K562 (cell line): Measurements from ENCODE around the gene NT5DC2. TPM values are rescaled to one million over a fixed set of nuclear protein-coding genes. Genes with fewer than 3 reads are reported as not detected.

ENCODE experiments used
- ATAC-seq: fragments of 200-7000 bp; cut with Tn5 transposase; 3 replicates; pipeline ENCODE4 v1.9.1; 2020; ENCODE audit warnings: moderate library complexity
- BruUV-seq: library from RNA; stranded (reverse); fragments of 400-500 nt; replicated peaks from 2 replicates; lab custom pipeline; 2021; lab: Mats Ljungman, UMichigan
- CTCF ChIA-PET: fragments of 300-600 bp; formaldehyde crosslinking; extraction: SDS; loops from one replicate; lab custom pipeline; 2021; ENCODE audit warnings: low intra/inter-chr PET ratio; lab: Yijun Ruan, JAX
- POLR2A ChIA-PET: fragments of 300-600, 350-650 bp; sonication (Branson Sonifier 250); formaldehyde crosslinking; extraction: SDS; loops from one replicate; lab custom pipeline; 2021; ENCODE audit warnings: antibody characterized with exemption, inconsistent platforms; lab: Yijun Ruan, JAX
- DNase-seq, 4 experiments: peaks; one replicate each; pipeline versions ENCODE4 v3.0.0 to v3.0.0-alpha.2; 2011 to 2018; ENCODE audit warnings: low spot score in 3 of 4, mixed read lengths in 3 of 4; ENCODE audit errors: extremely low read depth in 1 of 4
- FAIRE-seq: peaks from 2 replicates; lab custom pipeline; 2011; peaks lifted over from hg19 to GRCh38; lab: Jason Lieb, UNC
- H2AFZ ChIP-seq: 2 replicates; pipeline ENCODE4 v1.6.0; 2011; ENCODE audit warnings: low read depth, low read length, control low read depth, inconsistent platforms
- H3K27ac ChIP-seq: fragments of 200-600 bp; 3 replicates; pipeline ENCODE4 v1.8.0; 2011; ENCODE audit warnings: low read depth, mild to moderate bottlenecking, control low read depth, inconsistent platforms, low read length, moderate library complexity, mixed read lengths; ENCODE audit errors: extremely low read depth
- H3K27me3 ChIP-seq, 2 experiments: fragments of 300-600 bp in 1 of 2; 2 replicates in 1 of 2; 3 replicates in 1 of 2; pipeline versions ENCODE4 v1.6.0 to v1.8.0; 2011; ENCODE audit warnings: inconsistent platforms in 2 of 2, low read length in 2 of 2, mild to moderate bottlenecking in 1 of 2, mixed read lengths in 1 of 2, moderate library complexity in 1 of 2; ENCODE audit not compliant: control insufficient read depth in 2 of 2, insufficient read depth in 2 of 2
- H3K36me3 ChIP-seq: fragments of 300-600 bp; 3 replicates; pipeline ENCODE4 v1.8.0; 2011; ENCODE audit warnings: mild to moderate bottlenecking, low read length, inconsistent platforms; ENCODE audit not compliant: control insufficient read depth, insufficient read depth
- H3K4me1 ChIP-seq, 2 experiments: fragments of 200-600 bp in 1 of 2; replicated peaks in 1 of 2; 2 replicates in 1 of 2; 3 replicates in 1 of 2; pipeline versions ENCODE4 v1.5.1 to v1.8.0; 2011; ENCODE audit warnings: inconsistent platforms in 2 of 2, low read length in 2 of 2, mild to moderate bottlenecking in 1 of 2, mixed read lengths in 1 of 2, moderate library complexity in 1 of 2; ENCODE audit not compliant: control insufficient read depth in 2 of 2, insufficient read depth in 2 of 2
- H3K4me2 ChIP-seq: 2 replicates; pipeline ENCODE4 v1.6.1; 2011; ENCODE audit warnings: low read length, control low read depth, inconsistent platforms, mixed read lengths; ENCODE audit not compliant: insufficient read depth
- H3K4me3 ChIP-seq: fragments of 200-600 bp; sonication (generic), shearing (Covaris generic); 2 replicates; pipeline ENCODE4 v1.5.1; 2016; ENCODE audit warnings: control low read depth, inconsistent platforms
- H3K79me2 ChIP-seq: fragments of 200-600 bp; 3 replicates; pipeline ENCODE4 v1.8.0; 2011; ENCODE audit warnings: low read length, inconsistent platforms; ENCODE audit not compliant: control insufficient read depth, insufficient read depth
- H3K9ac ChIP-seq, 2 experiments: 2 replicates each; pipeline versions ENCODE4 v1.6.0 to v1.6.1; 2011; ENCODE audit warnings: low read depth in 2 of 2, low read length in 2 of 2, control low read depth in 1 of 2, inconsistent platforms in 1 of 2, mild to moderate bottlenecking in 1 of 2, mixed read lengths in 1 of 2; ENCODE audit not compliant: insufficient read depth in 1 of 2
- H3K9me1 ChIP-seq: one replicate; pipeline ENCODE4 v1.6.0; 2011; ENCODE audit warnings: inconsistent platforms, mild to moderate bottlenecking, low read length, moderate library complexity; ENCODE audit not compliant: control insufficient read depth, insufficient read depth
- H3K9me3 ChIP-seq: replicated peaks from 2 replicates; pipeline ENCODE4 v1.5.1; 2011; ENCODE audit warnings: low read depth, low read length, inconsistent platforms; ENCODE audit not compliant: control insufficient read depth, insufficient read depth
- H4K20me1 ChIP-seq: replicated peaks from 2 replicates; pipeline ENCODE4 v1.6.1; 2011; ENCODE audit warnings: low read length, inconsistent platforms, mixed read lengths; ENCODE audit not compliant: control insufficient read depth, insufficient read depth
- CBX8 ChIP-seq: fragments of 200-600 bp; sonication (generic); IDR thresholded peaks from 2 replicates; pipeline ENCODE4 v1.6.1; 2012; ENCODE audit warnings: borderline replicate concordance, mixed run types, low read depth, mild to moderate bottlenecking, moderate library complexity, mixed read lengths, low read length, control low read depth, inconsistent platforms; ENCODE audit not compliant: poor library complexity, severe bottlenecking; ENCODE audit errors: extremely low read depth
- COPS2 ChIP-seq: fragments of 450-650 bp; conservative IDR thresholded peaks from 2 replicates; pipeline ENCODE4 v1.6.1; 2016; ENCODE audit warnings: mild to moderate bottlenecking, moderate library complexity
- EZH2 ChIP-seq: IDR thresholded peaks from 2 replicates; pipeline ENCODE4 v1.6.1; 2012; ENCODE audit warnings: low read depth, mild to moderate bottlenecking, inconsistent platforms, low read length, borderline replicate concordance
- POLR2G ChIP-seq: fragments of 200-400 bp; formaldehyde crosslinking; IDR thresholded peaks from 2 replicates; pipeline ENCODE4 v1.6.1; 2017; ENCODE audit warnings: low read depth, mild to moderate bottlenecking, antibody characterized with exemption, low read length, moderate library complexity
- RBFOX2 ChIP-seq: fragments of 200-400 bp; formaldehyde crosslinking; IDR thresholded peaks from 2 replicates; pipeline ENCODE4 v1.6.1; 2017; ENCODE audit warnings: low read depth, mild to moderate bottlenecking, low read length, moderate library complexity
- RUNX1 ChIP-seq: sonication (generic); IDR thresholded peaks from 2 replicates; pipeline ENCODE4 v1.6.1; 2016; ENCODE audit warnings: antibody characterized with exemption, low read depth
- SMAD3 ChIP-seq: fragments of 450-650 bp; formaldehyde crosslinking; conservative IDR thresholded peaks from 2 replicates; pipeline ENCODE4 v1.4.0; 2020; ENCODE audit warnings: mild to moderate bottlenecking
- WGBS: fragments of 100-300 bp; shearing (Covaris generic); methylation state at CpG from one replicate; pipeline ENCODE4 v1.1.6; 2016; ENCODE audit warnings: low coverage, mixed read lengths; ENCODE audit not compliant: insufficient coverage; ENCODE audit errors: missing lambda C conversion rate; 5-methylcytosine and 5-hydroxymethylcytosine counted together
- in situ Hi-C: fragments of 300-500 bp; cut with MboI; formaldehyde crosslinking; loops from 4 replicates; pipeline ENCODE4 v1.15.0; 2018; ENCODE audit warnings: inconsistent platforms, mixed read lengths
- intact Hi-C: fragments of 100-400 bp; cut with micrococcal nuclease; formaldehyde crosslinking; loops from 2 replicates; pipeline ENCODE4 v1.14.2; 2022
- polyA plus RNA-seq, 8 experiments: library from polyadenylated mRNA; depleted of rRNA in 4 of 8; stranded (reverse) in 5 of 8; unstranded in 3 of 8; fragments of >200 nt; fragmentation: Nextera tagmentation in 2 of 8; fragmentation: Illumina TruSeq in 1 of 8; extraction: Ambion mirVana in 2 of 8; extraction: Trizol in 1 of 8; gene quantifications; 2 replicates each; pipeline versions ENCODE4 v1.2.1 to v1.2.3, GENCODE V29; 2011 to 2014; ENCODE audit warnings: inconsistent platforms in 1 of 8, missing spikeins in 1 of 8
- total RNA-seq, 7 experiments: library from RNA; depleted of rRNA in 6 of 7; stranded (reverse); fragments of >200 nt in 6 of 7; fragmentation: Illumina TruSeq in 2 of 7; extraction: Trizol in 2 of 7; gene quantifications; 2 replicates each; pipeline versions ENCODE4 v1.2.1 to v1.2.3, GENCODE V29; 2011 to 2021; ENCODE audit warnings: low replicate concordance in 1 of 7

NT5DC2 gene
- total and polyA plus RNA-seq, 9 of the 15 experiments (the other 6 are each of a cell fraction or from before 2014, with no cell fraction given), result 25.6 to 168 (median 122) TPM

- DNase-seq (no peak), FAIRE-seq (no peak), ATAC-seq (no peak)
- Histone ChIP-seq H3K9ac (no peak overlapping the region; a peak in 1 of 4 replicates), H4K20me1 (no peaks in the 10 kb centered on the region), H3K4me3 (no peak overlapping the region), H3K9me3 (no peaks in the 10 kb centered on the region), H3K27ac (no peak overlapping the region), H3K27me3 (no peaks in the 10 kb centered on the region), H3K4me2 (no peak overlapping the region), H2AFZ (no peak overlapping the region), H3K4me1 (peaks cover 0 to 9% of the 10 kb centered on the region in 2 experiments; a peak in 2 of 5 replicates), H3K36me3 (peaks cover 74% of the 10 kb centered on the region; the same call in 2 of the 3 replicates), H3K9me1 (no peaks in the 10 kb centered on the region), H3K79me2 (no peaks in the 10 kb centered on the region)
- no peak for TF ChIP-seq CBX8
- no peak for TF ChIP-seq SMAD3 (CRISPR knock-in tag)
- TF ChIP-seq POLR2G, result 0 out of 2 replicates have a peak, but pooled peaks have one; percentile 33
- TF ChIP-seq COPS2, result no peak
- no peak for TF ChIP-seq EZH2
- 0 out of 2 replicates have a peak, but pooled peaks have one; percentile 33 for TF ChIP-seq RBFOX2
- TF ChIP-seq RUNX1, result no peak
- in situ Hi-C loops, result no loop called here
- ChIA-PET POLR2A (interaction anchor here (0.6 kb wide), 2 partner anchors 12 to 19 kb away, joined by 3 read pairs; no protein-coding TSS in a partner anchor), CTCF (no interaction called here)
- BruUV-seq, result no TSS peak
- WGBS, result 93% methylated on average over 6 of the region's 16 CpGs
- intact Hi-C loops, result loop anchor here (5.0 kb wide), 1 partner anchor 202 kb away; no protein-coding TSS in a partner anchor
Observed at GRCh38 chr3:52479877-52480575, 53.6 kb downstream of the NT5DC2 start.
